Stomach (tissue), 4 donors: Measurements from ENCODE around the gene SLC16A6.

ENCODE experiments used
- EP300 ChIP-seq: sonication (generic); formaldehyde crosslinking; IDR thresholded peaks from one replicate; pipeline ENCODE4 v1.6.1; 2017; ENCODE audit warnings: antibody characterized with exemption
- POLR2A ChIP-seq, 4 donors: fragments of 450-650 bp; IDR thresholded peaks; one replicate each; pipeline ENCODE4 v1.6.1; 2016; ENCODE audit warnings: antibody characterized with exemption in 4 of 4, control low read depth in 2 of 4, mild to moderate bottlenecking in 1 of 4, moderate library complexity in 1 of 4
- TF ChIP-seq, protein P1 (sequence below), 7 experiments: fragments of 450-650 bp in 4 of 7; fragments of 200-600 bp in 3 of 7; sonication (generic) in 3 of 7; IDR thresholded peaks; one replicate each; pipeline ENCODE4 v1.5.1; 2016 to 2019; ENCODE audit warnings: antibody characterized with exemption in 7 of 7, control low read depth in 2 of 7, mild to moderate bottlenecking in 1 of 7

DNA sequence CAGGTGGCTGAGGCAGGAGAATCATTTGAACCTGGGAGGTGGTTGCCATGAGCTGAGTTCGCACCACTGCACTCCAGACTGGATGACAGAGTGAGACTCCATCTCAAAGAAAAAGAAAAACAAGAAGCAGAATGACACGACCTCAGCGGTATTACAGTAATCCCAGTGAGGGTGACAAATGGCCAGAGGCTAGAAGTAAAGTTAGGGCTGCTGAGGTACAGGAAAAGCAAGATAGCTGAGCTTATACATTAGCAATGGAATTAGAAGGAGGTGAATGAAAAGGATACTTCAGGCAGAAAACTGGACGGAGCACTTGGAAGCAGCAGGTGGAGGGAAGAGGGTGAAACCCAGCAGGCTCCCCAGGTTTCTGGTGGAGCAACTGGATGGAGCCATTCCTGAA lies 69.1 kb downstream of the SLC16A6 start:
- TF ChIP-seq POLR2A (IDR thresholded peaks at IDR 0.05) (no peak), EP300 (no peak)
- TF ChIP-seq, protein P1, sequence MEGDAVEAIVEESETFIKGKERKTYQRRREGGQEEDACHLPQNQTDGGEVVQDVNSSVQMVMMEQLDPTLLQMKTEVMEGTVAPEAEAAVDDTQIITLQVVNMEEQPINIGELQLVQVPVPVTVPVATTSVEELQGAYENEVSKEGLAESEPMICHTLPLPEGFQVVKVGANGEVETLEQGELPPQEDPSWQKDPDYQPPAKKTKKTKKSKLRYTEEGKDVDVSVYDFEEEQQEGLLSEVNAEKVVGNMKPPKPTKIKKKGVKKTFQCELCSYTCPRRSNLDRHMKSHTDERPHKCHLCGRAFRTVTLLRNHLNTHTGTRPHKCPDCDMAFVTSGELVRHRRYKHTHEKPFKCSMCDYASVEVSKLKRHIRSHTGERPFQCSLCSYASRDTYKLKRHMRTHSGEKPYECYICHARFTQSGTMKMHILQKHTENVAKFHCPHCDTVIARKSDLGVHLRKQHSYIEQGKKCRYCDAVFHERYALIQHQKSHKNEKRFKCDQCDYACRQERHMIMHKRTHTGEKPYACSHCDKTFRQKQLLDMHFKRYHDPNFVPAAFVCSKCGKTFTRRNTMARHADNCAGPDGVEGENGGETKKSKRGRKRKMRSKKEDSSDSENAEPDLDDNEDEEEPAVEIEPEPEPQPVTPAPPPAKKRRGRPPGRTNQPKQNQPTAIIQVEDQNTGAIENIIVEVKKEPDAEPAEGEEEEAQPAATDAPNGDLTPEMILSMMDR (IDR thresholded peaks at IDR 0.05), result no peak
